DMS 273 (cell line): Measurements from ENCODE around the gene R3HDM1.
"Not testable (repeated sequence)": the region's sequence is repeated elsewhere in the genome, so short reads cannot be mapped to it uniquely, and the experiment has no call there.

Experiments used
- DNase-seq: peaks from one replicate; lab custom pipeline; 2025; ENCODE audit not compliant: unreplicated experiment; lab: John Stamatoyannopoulos, UW

Gene R3HDM1

DNA sequence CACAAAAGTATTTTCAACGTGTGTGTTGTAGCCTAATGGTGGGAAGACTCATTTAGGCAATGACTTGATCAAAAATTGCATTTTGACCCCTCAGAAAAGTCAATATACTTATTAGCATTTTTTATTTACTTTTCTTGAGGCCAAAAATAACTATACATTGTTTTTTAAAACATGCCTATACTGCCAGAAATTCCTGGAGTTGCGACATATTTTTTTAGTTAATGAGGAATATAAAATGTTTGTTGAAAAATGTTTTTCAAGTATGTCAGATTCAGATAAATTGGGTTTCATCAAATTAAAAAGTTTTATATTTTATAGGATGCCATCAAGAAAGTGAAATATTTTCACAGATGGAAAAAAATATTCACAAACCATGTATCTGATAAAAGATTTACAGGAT, 39.6 kb downstream of the R3HDM1 start:
- DNase-seq, result no peak

DNA sequence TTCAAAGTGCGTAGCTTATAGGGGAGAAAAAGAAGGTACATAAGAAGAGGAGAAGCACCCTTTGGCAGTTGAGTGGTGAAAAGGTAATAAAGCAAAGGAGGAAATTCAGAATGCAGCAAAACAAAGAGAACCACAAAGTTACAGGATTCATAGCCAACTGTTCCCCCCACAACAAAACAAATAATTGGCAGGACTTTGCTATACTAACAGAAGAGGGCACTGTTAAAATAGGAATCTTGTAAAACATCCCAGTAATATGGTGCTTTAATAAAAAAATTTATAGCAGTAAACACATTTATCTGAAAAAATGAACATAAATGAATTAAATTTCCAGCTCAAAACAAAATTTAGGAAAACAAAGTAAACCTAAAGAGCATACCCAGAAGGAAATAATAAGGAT, 42.3 kb downstream of the R3HDM1 start:
- DNase-seq, result no peak

DNA sequence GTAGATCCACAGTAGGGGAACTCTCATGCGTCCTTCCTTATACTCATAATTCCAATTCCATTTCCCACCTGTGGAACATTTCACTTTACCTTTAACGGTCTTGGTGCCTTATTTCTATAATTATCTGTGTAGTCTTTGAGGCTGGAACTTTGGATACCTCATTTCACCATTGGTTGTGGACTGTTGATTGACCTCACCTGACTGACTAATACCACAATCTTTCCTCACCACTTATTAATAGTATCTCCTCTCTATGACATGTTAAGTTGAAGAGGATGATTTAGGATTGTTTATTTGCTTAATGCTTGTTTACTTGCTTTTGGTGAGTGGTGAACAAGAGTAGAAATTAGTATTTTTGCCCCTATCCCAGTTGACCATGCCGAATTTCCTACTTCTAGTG, 50.0 kb downstream of the R3HDM1 start:
- no peak for DNase-seq

DNA sequence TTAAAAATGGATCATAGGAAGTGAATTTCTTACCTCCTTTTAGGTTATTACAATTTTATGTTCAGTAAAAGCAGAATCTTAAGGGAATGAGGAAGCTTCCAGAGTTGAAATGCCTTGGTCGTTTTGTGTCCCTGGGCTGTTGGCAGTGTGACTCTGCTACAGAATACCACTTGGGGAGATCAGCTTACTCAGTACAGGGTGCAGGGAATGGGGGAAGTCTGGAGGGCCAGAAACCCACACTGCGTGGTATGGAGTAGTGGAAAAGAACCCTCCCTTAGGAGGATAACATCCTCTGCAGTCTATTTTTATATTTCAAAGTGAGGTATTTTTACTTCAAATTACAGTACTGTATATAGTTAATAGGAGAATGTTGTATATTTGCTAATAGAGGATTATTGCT, 51.1 kb downstream of the R3HDM1 start:
- no peak for DNase-seq

DNA sequence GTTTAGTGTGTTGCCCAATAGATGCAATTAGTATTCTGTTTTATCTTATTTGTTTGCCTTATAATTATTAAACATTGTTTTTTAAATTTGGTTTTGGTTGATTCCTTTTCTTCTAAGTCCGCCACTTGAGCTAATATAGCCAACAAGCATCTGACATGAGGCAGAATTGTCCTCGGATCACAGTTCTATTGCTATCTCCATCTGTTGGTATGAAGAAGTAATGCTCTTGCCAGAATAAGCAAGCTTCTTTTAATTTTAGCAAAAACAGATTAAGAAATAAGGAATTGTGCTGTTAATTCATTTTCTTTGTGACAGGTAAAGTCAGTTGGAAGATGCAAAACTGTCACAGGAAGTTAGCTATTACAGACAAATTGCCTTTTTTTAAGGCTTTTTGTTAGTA, 54.3 kb downstream of the R3HDM1 start:
- DNase-seq, result peak; percentile 12

DNA sequence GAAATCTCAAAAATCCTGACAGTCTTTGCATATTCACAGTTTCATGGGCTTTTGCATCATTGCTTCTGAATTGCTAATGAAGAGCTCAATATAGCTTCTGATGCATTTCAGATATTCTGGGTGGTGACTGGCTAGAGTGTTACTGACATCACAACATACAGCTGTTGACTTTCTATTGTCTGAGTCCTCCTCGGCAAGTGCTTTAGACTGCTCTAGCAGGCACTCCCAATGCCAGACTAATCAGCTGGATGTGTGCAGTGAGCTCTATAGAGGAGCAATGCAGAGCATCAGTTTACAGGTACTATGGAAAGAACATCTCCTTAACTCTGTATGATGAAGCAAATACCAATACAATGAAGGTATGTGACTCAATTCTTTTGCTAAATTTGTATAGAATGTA, 54.9 kb downstream of the R3HDM1 start:
- no peak for DNase-seq

DNA sequence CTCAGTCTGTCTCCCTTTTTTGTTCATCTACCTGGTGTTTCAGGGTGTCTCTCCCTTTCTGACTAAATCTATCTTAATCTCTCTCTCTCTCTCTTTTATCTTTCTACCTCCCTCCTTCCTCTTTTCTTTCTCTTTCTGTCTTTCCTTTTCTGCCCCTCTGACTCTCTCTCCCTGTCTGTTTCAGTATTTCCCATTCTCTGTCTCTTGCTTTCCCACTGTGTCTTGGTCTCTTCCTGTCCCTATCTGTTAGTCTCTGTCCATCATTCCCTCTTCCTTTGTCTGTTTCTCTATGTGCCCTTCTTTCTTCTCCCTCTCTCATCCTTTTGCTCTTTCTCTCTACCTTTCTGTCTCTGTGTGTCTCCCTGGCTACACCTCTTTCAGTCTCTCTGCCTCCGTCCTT, 56.7 kb downstream of the R3HDM1 start:
- DNase-seq, result no peak

DNA sequence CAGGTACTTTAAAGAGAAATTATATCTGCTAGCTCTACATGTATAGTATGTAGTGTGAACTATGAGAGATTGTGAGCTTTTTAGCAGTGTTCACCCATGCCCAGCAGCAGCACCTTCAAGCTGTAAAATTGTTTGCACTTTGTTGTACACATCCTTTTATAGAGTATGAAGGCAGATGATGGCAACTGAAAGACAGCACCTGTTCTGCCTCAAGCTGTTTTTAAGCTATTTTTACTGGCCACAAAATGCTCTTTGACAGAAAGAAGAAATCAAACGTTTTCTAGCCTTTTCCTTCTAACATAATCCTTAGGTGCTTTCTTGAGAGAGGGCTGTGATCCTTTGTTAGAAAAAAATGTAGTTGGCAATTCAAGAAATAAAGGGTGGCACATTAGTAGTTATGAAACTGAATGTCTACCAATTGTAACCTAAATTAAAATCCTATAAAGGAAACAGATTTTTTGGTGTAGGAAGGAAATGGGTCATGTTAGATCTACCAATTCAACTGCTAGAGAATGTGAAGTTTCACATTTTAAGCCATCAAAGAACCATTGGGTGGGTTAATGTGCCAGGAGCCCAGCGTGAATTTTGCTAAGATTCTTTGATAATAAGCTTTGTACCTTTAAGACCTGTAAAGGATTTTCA, 59.5 kb downstream of the R3HDM1 start:
- DNase-seq, result no peak

DNA sequence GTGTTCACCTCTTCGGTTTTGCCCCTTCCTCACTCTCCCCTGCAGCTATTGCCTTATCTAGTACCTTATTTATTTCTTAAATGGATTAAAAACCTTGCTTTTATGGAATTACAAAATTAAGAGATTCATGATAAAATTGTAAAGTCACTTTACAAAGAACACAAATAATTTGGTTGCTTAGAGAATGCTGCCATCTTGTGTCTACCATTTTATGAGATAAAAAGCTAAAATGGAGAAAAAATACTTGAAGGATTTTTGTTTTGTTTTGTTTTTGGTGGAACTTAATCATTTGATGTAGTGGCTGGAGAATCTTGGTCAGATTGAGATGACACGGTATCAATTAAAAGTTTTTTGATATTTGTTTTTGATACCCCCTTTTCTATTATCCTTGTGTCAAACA, 69.6 kb downstream of the R3HDM1 start:
- DNase-seq, result no peak

DNA sequence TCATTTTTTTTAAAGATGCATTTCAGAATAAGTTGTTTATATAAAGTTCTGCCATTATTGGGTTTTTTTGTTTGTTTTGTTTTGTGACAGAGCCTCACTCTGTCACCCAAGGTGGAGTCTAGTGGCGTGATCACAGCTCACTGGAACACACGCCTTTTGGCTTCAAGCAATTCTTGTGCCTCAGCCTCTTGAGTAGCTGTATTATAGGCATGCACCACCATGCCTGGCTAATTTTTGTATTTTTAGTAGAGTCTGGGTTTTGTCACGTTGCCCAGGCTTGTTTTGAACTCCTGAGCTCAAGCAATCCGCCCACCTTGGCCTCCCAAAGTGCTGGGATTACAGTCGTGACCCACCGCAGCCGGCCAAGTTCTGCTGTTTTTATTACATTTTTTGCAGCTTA, 72.3 kb downstream of the R3HDM1 start:
- DNase-seq, result no peak

DNA sequence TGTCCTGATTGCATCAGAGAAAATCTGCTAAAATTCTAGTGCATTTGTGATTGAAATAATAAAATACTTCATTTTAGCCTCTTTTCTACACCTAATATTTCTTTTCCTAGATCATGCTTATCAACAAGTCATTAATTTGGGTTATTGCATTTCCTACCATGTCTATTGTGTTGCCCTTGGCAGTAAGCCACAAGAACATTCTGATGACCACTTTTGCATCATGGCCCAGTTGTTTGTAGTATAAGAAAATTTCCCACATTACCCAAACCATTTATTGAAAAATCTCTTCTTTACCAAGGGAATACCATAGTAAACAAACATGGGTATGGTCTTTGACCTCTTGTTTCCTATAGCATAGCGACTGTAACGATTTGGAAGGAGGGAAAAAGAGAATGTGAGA, 76.3 kb downstream of the R3HDM1 start:
- no peak for DNase-seq

DNA sequence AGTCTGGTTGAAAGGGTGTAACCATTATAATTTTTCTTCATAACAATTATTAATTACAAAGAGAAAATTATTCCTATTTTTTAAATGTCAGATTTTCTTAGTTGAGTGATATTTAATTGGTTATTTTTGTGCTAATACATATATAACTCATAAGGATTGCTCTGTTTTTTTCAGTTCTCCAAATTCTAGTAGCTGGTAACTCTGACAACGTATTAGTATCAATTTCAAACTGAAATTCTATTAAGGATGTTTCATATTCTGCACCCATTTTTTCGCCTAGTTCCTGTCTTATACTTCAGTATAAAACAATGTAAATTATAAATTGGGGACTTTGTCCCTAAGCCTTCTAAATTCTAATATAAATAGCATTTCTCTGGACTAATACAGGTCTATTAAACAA, 81.0 kb downstream of the R3HDM1 start:
- DNase-seq, result no peak

DNA sequence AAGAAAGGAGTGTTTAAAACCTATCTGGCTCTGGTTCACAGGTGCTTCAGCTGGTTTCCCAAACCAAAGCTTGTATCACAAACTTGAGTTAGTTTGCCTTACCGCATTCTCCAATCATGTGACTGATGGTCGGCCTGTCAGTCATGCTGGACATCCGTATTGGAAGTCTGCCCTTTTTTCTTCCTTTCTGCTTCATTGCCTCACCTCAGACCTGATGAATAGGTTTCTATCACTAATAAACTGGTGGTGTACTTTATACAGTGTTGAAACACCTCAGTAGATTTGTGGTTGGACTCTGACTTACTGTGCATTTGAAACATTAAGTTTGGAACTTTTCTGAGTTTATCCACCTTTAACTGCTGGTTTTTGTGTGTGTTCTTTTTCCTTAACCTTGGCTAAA, 84.1 kb downstream of the R3HDM1 start:
- DNase-seq, result no peak

DNA sequence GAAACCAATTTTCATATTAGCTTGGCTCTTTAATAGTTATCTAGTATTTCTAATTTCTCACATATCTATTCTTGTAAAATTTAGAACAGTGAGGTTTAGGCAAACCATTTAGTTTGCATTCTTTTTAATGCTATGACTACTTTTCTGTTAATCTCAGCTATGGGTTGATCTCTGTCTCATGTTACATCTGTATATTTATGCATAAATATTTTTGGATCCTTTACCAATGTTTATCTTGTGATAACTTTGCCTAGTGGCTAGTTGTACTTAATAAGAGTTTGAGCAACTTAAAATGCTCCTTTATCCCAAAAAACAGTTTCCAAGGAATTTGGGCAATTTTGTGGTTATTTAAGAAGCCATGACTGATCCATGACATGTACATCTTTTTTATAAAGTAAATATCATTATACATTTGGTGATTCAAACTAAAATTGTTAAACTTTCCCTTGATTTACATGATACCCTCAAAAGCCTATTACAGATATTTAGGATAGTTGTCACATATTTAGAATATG, 86.3 kb downstream of the R3HDM1 start:
- no peak for DNase-seq

DNA sequence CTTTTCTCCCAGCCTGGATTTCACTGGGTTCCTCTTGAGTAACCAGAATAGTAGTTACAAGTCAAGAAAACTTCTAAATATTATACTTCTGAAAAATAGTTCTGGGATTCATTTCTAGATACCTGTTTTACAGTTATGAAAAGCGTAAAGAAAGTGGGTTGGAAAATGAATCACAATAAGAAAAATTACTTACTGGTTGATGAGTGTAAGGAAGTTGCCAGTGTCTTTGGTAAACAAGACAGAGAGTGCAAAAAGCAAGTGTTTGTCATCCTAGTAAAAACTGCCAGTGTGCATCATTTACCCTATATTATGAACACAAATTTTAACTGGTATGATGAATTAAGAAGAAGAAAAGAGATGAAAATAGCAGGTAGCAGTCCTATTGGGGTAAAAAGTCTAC, 88.9 kb downstream of the R3HDM1 start:
- DNase-seq, result no peak

DNA sequence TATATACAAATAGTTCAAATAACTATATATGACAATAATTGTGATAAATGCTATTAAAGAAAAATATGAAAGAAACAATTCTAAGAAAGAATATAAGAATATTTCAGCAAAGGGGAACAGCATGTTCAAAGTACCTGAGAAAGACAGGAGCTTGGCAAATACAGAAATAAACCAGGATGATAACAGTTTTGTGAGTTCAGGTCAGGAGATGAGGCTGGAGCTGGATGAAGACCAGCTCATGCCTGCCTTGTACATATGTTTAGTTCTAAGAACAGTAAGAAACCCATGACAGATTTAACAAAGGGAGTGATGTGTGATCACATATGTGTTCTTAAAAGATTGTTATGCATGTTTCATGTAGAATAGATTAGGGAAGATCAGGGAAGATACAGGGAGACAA, 98.2 kb downstream of the R3HDM1 start:
- DNase-seq, result no peak

DNA sequence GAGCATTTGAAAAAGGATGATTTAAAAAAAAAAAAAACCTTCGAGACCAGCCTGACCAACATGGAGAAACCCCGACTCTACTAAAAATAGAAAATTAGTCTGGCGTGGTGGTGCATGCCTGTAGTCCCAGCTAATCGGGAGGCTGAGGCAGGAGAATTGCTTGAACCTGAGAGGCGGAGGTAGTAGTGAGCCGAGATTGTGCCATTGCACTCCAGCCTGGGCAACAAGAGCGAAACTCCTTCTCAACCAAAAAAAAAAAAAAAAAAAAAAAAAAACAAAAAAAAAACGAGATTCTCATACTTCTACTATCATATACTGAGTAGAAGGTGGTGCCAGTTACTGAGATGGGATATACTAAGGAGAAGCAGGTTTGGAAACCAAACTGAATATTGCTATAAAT, 98.8 kb downstream of the R3HDM1 start:
- not testable (repeated sequence) for DNase-seq

DNA sequence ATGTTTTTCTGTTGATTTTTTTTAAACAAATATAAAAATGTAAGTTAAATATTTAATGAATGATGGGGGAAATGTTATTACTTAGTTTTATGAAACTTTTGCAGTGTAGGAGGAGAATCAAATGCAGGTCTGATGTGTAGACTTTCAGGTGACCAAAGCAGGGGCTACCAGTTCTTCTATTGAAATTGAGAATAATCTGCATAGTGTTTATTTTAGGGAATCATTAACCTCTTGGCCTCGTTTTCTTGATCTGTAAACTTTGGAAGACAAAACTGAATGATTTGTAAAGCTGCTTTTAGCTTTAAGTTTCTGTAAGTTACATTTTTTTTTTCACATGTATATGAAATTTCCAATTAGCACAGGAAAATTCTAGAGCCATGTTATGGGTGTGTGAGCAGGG, 99.2 kb downstream of the R3HDM1 start:
- no peak for DNase-seq

DNA sequence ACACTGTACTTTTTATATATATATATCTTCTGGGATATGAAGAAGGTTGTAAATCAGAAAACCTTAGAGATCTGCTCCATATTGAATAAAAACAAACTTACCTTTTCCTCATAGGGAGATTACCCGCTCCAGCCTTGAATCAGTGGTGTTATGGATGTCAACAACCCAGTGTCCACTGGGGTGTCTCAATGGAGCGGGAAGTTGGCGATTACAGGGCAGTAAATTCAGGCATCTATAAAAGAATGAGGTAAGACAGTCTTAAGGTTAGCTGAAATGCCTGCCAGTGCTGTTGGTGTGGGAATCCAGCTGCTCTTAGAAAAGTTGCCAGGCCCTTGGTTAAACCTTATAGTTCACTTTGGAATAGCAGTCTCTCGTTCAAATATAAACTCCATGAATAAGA, 102.3 kb downstream of the R3HDM1 start:
- no peak for DNase-seq

DNA sequence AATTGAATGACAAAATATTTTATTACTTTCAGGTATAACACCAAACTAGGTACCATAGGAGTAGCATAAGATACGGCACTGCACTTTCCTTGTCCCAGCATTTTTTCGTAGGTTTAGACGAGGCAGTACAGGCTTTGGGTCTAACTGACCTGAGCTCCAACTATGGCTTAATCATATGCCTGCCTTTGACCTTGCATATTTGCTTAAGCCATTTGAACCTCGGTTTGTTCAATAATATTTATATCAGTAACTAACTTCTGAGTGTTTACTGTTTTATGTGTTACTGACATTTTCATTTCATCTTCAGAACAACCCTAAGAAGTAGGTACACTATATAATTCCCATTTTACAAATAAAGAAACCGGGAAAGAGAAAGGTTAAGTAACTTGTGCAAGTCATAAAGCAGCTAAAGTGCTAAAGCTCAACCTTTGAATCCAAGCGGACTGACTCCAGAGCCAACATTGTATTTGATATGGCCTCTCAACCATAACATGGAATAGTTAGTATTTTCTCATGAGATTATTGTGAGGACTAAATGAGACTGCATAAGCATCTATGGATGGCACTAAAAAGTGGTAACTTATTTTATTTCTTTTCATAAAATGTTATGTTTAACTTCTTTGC, 104.0 kb downstream of the R3HDM1 start:
- no peak for DNase-seq

DNA sequence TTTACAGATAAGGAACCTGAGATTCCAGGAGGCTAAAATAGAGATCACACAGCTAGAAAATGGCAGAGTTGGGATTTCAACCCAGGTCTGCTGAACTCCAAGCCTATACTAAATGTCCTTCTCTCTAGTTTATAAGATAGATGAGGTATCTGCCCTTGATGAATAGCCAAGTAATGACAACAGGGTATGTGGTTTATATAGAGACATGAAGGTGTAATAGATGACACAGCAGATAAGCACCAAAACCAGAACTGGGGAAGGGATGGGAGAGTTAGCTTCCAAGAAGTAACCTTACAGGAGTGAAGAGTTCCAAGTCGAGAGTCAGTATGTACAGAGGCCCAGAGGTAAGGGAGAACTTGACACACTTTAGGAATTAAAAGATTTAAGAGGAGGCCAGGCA, 105.7 kb downstream of the R3HDM1 start:
- no peak for DNase-seq

DNA sequence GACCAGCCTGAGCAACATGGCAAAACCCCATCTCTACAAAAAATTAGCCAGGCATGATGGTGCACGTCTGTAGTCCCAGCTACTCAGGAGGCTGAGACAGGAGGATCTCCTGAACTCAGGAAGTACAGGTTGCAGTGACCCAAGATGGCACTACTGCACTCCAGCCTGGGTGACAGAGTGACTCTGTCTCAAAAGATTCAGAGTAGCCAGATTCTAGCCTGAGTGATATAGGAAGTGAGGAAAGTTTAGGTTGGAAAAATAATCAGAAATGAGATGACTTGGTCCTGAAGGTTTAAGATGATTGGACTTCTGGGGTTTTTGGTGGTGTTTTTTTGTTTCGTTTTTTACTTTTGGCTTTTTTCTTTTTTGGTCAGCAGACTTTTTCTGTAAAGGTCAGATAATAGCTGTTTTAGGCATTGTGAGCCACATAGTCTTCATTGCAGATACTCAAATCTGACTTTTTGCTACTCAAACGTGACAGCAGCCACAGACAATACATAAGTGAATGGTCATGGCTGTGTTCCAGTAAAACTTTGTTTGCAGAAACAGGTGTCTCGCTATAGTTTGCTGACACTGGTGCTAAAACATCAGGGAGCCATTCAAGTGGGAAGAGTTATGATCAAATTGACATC, 106.3 kb downstream of the R3HDM1 start:
- DNase-seq, result no peak

DNA sequence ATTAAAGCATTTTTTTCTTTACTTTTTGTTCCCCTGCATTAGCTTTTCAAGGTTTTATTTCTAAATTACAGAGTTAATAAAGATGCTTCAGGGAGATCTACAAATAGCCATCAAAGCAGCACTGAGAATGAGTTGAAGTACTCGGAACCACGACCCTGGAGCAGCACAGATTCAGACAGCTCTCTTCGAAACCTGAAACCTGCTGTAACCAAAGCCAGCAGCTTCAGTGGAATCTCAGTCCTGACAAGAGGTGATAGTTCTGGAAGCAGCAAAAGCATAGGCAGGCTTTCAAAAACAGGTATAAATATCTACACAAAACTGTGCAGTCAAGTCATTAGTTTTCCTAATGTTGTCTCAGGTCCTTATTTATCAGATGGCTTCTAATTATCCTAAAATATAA, 107.5 kb downstream of the R3HDM1 start:
- no peak for DNase-seq
